Sigmoid colon (tissue), 4 donors: Measurements from ENCODE around the gene LTF.

Source experiments
- POLR2A ChIP-seq, 2 donors: fragments of 450-650 bp; IDR thresholded peaks; one replicate each; pipeline ENCODE4 v1.6.1; 2016; ENCODE audit warnings: antibody characterized with exemption in 2 of 2, mild to moderate bottlenecking in 2 of 2, moderate library complexity in 2 of 2
- POLR2AphosphoS5 ChIP-seq, 4 donors: sonication (generic); formaldehyde crosslinking; IDR thresholded peaks; one replicate each; pipeline ENCODE4 v1.6.1; 2017; ENCODE audit warnings: antibody characterized with exemption in 4 of 4
- TF ChIP-seq, protein P1 (sequence below), 4 experiments: fragments of 450-650 bp in 3 of 4; fragments of 200-600 bp in 1 of 4; IDR thresholded peaks; one replicate each; pipeline ENCODE4 v1.5.1; 2016 to 2019; ENCODE audit warnings: antibody characterized with exemption in 4 of 4, mild to moderate bottlenecking in 3 of 4, moderate library complexity in 2 of 4

DNA sequence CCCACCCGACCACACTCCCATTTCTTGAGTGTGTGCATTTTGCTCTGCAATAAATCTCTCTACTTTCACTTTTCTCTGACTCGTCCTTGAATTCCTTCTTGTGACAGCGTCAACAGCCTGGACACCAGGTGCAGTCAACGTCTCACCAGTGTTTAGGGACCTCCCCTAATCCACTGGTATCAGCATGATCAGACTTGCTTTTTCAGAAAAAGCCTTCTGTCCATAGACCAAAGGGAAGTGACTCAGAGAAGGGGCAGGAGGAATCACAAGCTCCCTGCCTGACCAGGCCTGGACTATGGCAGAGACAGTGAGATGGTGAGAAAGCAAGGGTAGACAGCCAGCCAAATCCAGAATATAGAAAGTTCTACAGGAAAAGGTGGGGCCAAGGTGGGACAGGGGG lies 78.5 kb downstream of the LTF start:
- no peak for TF ChIP-seq POLR2AphosphoS5 (IDR thresholded peaks at IDR 0.05)
- TF ChIP-seq, protein P1, sequence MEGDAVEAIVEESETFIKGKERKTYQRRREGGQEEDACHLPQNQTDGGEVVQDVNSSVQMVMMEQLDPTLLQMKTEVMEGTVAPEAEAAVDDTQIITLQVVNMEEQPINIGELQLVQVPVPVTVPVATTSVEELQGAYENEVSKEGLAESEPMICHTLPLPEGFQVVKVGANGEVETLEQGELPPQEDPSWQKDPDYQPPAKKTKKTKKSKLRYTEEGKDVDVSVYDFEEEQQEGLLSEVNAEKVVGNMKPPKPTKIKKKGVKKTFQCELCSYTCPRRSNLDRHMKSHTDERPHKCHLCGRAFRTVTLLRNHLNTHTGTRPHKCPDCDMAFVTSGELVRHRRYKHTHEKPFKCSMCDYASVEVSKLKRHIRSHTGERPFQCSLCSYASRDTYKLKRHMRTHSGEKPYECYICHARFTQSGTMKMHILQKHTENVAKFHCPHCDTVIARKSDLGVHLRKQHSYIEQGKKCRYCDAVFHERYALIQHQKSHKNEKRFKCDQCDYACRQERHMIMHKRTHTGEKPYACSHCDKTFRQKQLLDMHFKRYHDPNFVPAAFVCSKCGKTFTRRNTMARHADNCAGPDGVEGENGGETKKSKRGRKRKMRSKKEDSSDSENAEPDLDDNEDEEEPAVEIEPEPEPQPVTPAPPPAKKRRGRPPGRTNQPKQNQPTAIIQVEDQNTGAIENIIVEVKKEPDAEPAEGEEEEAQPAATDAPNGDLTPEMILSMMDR (IDR thresholded peaks at IDR 0.05): no peak
- no peak for TF ChIP-seq POLR2A (IDR thresholded peaks at IDR 0.05)
